NCI-H2171 (cell line): ENCODE results near the gene SIRT7.

ENCODE experiments used
- DNase-seq: peaks from one replicate; lab custom pipeline; 2025; lab: John Stamatoyannopoulos, UW

SIRT7 gene

GRCh38 chr17:81885869-81886548, 32.0 kb downstream of the SIRT7 start:
- DNase-seq = no peak

GRCh38 chr17:81885454-81885853, 32.5 kb downstream of the SIRT7 start:
- DNase-seq = no peak

GRCh38 chr17:81884968-81885367, 33.0 kb downstream of the SIRT7 start:
- no peak for DNase-seq

- no peak for DNase-seq
Observed at GRCh38 chr17:81884520-81884919, 33.5 kb downstream of the SIRT7 start.

GRCh38 chr17:81879121-81879520, 38.9 kb downstream of the SIRT7 start:
- DNase-seq = no peak

GRCh38 chr17:81878294-81878693, 39.7 kb downstream of the SIRT7 start:
- DNase-seq = no peak

- no peak for DNase-seq
Observed at GRCh38 chr17:81877569-81877968, 40.4 kb downstream of the SIRT7 start.

- peak; percentile 91 for DNase-seq
Observed at GRCh38 chr17:81871387-81872230, 46.4 kb downstream of the SIRT7 start.

- DNase-seq = no peak
Observed at GRCh38 chr17:81870981-81871386, 47.0 kb downstream of the SIRT7 start, which contains the start of gene ARHGDIA. ARHGDIA (minus strand) TSS chr17:81871337; CDS start chr17:81869930, 1,407 bp downstream.

- no peak for DNase-seq
Observed at GRCh38 chr17:81870131-81870980, 47.6 kb downstream of the SIRT7 start.

- no peak for DNase-seq
Observed at GRCh38 chr17:81869221-81870130, 48.5 kb downstream of the SIRT7 start.

- no peak for DNase-seq
Observed at GRCh38 chr17:81868674-81869220, 49.2 kb downstream of the SIRT7 start.

- no peak for DNase-seq
Observed at GRCh38 chr17:81867991-81868673, 49.8 kb downstream of the SIRT7 start.

- DNase-seq = no peak
Observed at GRCh38 chr17:81867170-81867990, 50.6 kb downstream of the SIRT7 start.

GRCh38 chr17:81866440-81867169, 51.4 kb downstream of the SIRT7 start:
- no peak for DNase-seq

- no peak for DNase-seq
Observed at GRCh38 chr17:81865733-81866439, 52.1 kb downstream of the SIRT7 start.

- no peak for DNase-seq
Observed at GRCh38 chr17:81865358-81865732, 52.6 kb downstream of the SIRT7 start.
